GM23248 (cell line): ENCODE results near the gene RHOJ. TPM values are rescaled to one million over a fixed set of nuclear protein-coding genes. Genes with fewer than 3 reads are reported as not detected.

ENCODE experiments used
- DNase-seq: peaks from one replicate; pipeline ENCODE4 v3.0.0-alpha.2; 2015
- H2AFZ ChIP-seq: fragments of 200-600 bp; sonication (generic); 2 replicates; pipeline ENCODE4 v1.6.1; 2016; ENCODE audit warnings: antibody characterized with exemption
- H3F3A ChIP-seq: fragments of 200-600 bp; sonication (generic); 2 replicates; pipeline ENCODE4 v1.6.1; 2016; ENCODE audit warnings: mild to moderate bottlenecking, antibody characterized with exemption, mixed run types; ENCODE audit not compliant: insufficient read depth
- H3K27ac ChIP-seq: fragments of 200-600 bp; sonication (generic); 2 replicates; pipeline ENCODE4 v1.5.1; 2016; ENCODE audit warnings: mild to moderate bottlenecking
- H3K27me3 ChIP-seq: fragments of 200-600 bp; sonication (generic); replicated peaks from 2 replicates; pipeline ENCODE4 v1.6.1; 2016; ENCODE audit warnings: mild to moderate bottlenecking; ENCODE audit not compliant: insufficient read depth
- H3K36me3 ChIP-seq: fragments of 200-600 bp; sonication (generic); 2 replicates; pipeline ENCODE4 v1.6.1; 2016; ENCODE audit warnings: low read depth, mild to moderate bottlenecking
- H3K4me1 ChIP-seq: fragments of 200-600 bp; sonication (generic); 2 replicates; pipeline ENCODE4 v1.6.1; 2016; ENCODE audit warnings: mild to moderate bottlenecking; ENCODE audit not compliant: insufficient read depth
- H3K4me2 ChIP-seq: fragments of 200-600 bp; sonication (generic); one replicate; pipeline ENCODE4 v1.6.1; 2016; ENCODE audit warnings: mild to moderate bottlenecking; ENCODE audit not compliant: unreplicated experiment
- H3K4me3 ChIP-seq: fragments of 200-600 bp; sonication (generic); 2 replicates; pipeline ENCODE4 v1.5.1; 2016; ENCODE audit warnings: mild to moderate bottlenecking
- H3K79me2 ChIP-seq: fragments of 200-600 bp; sonication (generic); 2 replicates; pipeline ENCODE4 v1.6.1; 2016; ENCODE audit warnings: mild to moderate bottlenecking; ENCODE audit not compliant: insufficient read depth
- H3K9ac ChIP-seq: fragments of 200-600 bp; sonication (generic); 2 replicates; pipeline ENCODE4 v1.6.1; 2016; ENCODE audit warnings: mild to moderate bottlenecking
- H3K9me2 ChIP-seq: fragments of 200-600 bp; sonication (generic); 2 replicates; pipeline ENCODE4 v1.6.1; 2016; ENCODE audit warnings: mixed run types, mild to moderate bottlenecking, moderate library complexity; ENCODE audit not compliant: insufficient read depth
- H3K9me3 ChIP-seq: fragments of 200-600 bp; sonication (generic); one replicate; pipeline ENCODE4 v1.6.1; 2017; ENCODE audit warnings: low read depth
- H4K20me1 ChIP-seq: fragments of 200-600 bp; sonication (generic); 2 replicates; pipeline ENCODE4 v1.6.0; 2016; ENCODE audit not compliant: insufficient read depth
- EZH2 ChIP-seq: fragments of 200-600 bp; sonication (generic); IDR thresholded peaks from 2 replicates; pipeline ENCODE4 v1.6.1; 2018; ENCODE audit warnings: antibody characterized with exemption, mild to moderate bottlenecking; ENCODE audit not compliant: insufficient read depth, poor library complexity, severe bottlenecking
- EZH2phosphoT487 ChIP-seq: fragments of 200-600 bp; sonication (generic); IDR thresholded peaks from 2 replicates; pipeline ENCODE4 v1.6.1; 2018; ENCODE audit warnings: antibody characterized with exemption, moderate library complexity, mild to moderate bottlenecking, low read depth; ENCODE audit not compliant: insufficient read depth
- WGBS, 2 experiments: methylation state at CpG; one replicate each; pipeline ENCODE4 v1.1.6; 2015 to 2017; ENCODE audit warnings: low lambda C conversion rate in 2 of 2, low coverage in 1 of 2; ENCODE audit errors: missing lambda C conversion rate in 2 of 2; 5-methylcytosine and 5-hydroxymethylcytosine counted together
- in situ Hi-C: fragments of 300-500 bp; cut with MboI; formaldehyde crosslinking; loops from 2 replicates; pipeline ENCODE4 v1.15.0; 2020
- polyA plus RNA-seq: library from polyadenylated mRNA; unstranded; fragments of >200 nt; fragmentation: Nextera tagmentation; extraction: Ambion mirVana; gene quantifications from 2 replicates; pipeline ENCODE4 v1.2.1, GENCODE V29; 2016
- total RNA-seq: library from RNA; depleted of rRNA; stranded (reverse); fragments of >200 nt; shearing (Covaris generic); gene quantifications from 2 replicates; pipeline ENCODE4 v1.2.3, GENCODE V29; 2014

Gene RHOJ
- total and polyA plus RNA-seq, 2 experiments from 2014 or later: 1.2 to 2.2 TPM

DNA sequence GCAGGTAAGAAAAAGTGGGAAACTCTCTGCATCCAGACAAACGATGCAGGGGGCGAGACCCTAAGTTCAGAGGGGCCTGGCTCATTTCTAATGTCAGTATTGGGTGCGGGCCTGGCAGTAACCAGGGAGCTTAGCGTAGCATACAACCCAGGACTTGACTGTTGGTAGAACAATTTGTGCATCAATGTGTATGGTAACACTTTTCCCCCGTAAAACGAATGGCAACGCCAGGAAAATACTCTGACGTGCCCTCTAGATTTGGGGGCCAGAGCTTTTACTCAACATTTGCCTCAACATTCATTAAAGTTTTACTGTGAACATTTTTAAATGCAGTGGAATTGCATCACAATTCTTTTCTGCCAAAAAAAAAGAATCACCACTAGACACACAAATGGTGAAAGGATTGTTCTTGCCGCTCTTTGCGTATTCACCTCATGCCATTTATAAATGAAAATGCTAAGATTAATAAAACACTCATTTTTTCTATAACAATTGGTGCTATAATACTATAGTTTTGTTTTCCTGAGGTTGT lies 867 bp downstream of the RHOJ start:
- no peak for TF ChIP-seq EZH2
- no peak for TF ChIP-seq EZH2phosphoT487
- Histone ChIP-seq H3K79me2 (no peaks in the 10 kb centered on the region), H3K4me2 (peak overlapping the region; percentile 99), H2AFZ (peak overlapping the region; percentile 97), H3F3A (peaks cover 12% of the 10 kb centered on the region; the same call in 1 of the 2 replicates), H3K4me3 (peak overlapping the region; percentile 75), H3K27me3 (no peaks in the 10 kb centered on the region), H4K20me1 (no peaks in the 10 kb centered on the region), H3K27ac (peak overlapping the region; percentile 85), H3K9me3 (no peaks in the 10 kb centered on the region), H3K4me1 (peaks cover 24% of the 10 kb centered on the region), H3K36me3 (no peaks in the 10 kb centered on the region), H3K9ac (peak overlapping the region; percentile 80), H3K9me2 (no peaks in the 10 kb centered on the region)
- in situ Hi-C loops: no loop called here
- peak; percentile 38 for DNase-seq
- WGBS, 2 experiments: 6 to 8% methylated on average over 10 of the region's 10 CpGs

DNA sequence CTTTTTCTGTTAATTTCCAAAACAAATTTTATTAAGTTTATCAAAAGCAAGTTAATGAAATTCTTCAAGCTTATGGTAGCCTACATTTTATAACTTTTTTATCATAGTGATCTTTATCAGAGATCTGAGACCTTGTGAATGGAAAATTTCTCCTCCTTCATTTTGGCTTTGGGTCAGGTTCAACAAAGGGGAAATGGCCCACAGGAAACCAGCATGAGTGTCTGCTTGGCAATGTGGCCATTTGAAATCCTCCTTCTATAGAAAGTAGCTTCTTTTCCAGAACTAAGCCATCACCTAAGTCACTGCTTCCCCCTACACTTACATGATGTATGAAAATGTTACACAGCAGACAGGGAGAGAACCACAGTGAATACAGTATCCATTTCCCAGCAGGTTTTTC lies 1.6 kb downstream of the RHOJ start:
- no peaks in the 10 kb centered on the region for H3K27me3 ChIP-seq
- no peaks in the 10 kb centered on the region for H3K9me3 ChIP-seq
- H3K4me1 ChIP-seq: peaks cover 24% of the 10 kb centered on the region
- peak overlapping the region; percentile 80 for H3K9ac ChIP-seq
- no peaks in the 10 kb centered on the region for H3K36me3 ChIP-seq
- TF ChIP-seq EZH2phosphoT487 (no peak), EZH2 (no peak)
- peak overlapping the region; percentile 99 for H3K4me2 ChIP-seq
- in situ Hi-C loops: no loop called here
- H3F3A ChIP-seq: peaks cover 12% of the 10 kb centered on the region; the same call in 1 of the 2 replicates
- peak overlapping the region; percentile 97; the same call in 1 of the 2 replicates for H2AFZ ChIP-seq
- no peaks in the 10 kb centered on the region for H4K20me1 ChIP-seq
- H3K9me2 ChIP-seq: no peaks in the 10 kb centered on the region
- H3K4me3 ChIP-seq: peak overlapping the region; percentile 75
- no peak overlapping the region for H3K27ac ChIP-seq
- H3K79me2 ChIP-seq: no peaks in the 10 kb centered on the region
- peak; percentile 14 for DNase-seq

DNA sequence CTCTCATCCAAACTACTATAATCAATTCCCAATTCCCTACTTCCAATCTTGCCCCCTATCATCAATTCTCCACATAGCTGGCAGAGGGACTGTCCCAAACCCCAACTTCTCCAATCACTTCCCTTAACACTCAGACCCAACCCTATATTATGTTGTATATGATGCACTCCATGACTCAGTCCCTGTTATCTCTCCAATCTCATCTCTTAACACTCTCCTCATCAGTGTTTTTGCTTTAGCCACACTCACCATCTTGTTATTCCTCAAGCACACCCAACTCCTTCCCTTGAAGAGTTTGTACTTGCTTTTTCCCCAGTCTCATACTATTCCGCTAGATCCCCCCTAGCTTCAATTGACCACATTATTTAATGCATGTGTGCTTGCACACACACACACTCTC lies 4.9 kb downstream of the RHOJ start:
- Histone ChIP-seq H3K4me1 (peaks cover 16% of the 10 kb centered on the region; the same call in 1 of the 2 replicates), H3K79me2 (no peaks in the 10 kb centered on the region), H2AFZ (no peak overlapping the region), H3K4me3 (no peak overlapping the region), H3F3A (no peaks in the 10 kb centered on the region; the same call in 1 of the 2 replicates), H3K27me3 (no peaks in the 10 kb centered on the region), H3K9me2 (no peaks in the 10 kb centered on the region), H4K20me1 (no peaks in the 10 kb centered on the region), H3K36me3 (no peaks in the 10 kb centered on the region), H3K4me2 (no peak overlapping the region), H3K9me3 (no peaks in the 10 kb centered on the region), H3K27ac (no peak overlapping the region), H3K9ac (no peak overlapping the region)
- WGBS, 2 experiments: 85 to 100% methylated on average over 1 of the region's 1 CpG
- TF ChIP-seq EZH2: no peak
- no peak for TF ChIP-seq EZH2phosphoT487
- in situ Hi-C loops: no loop called here
- DNase-seq: no peak

DNA sequence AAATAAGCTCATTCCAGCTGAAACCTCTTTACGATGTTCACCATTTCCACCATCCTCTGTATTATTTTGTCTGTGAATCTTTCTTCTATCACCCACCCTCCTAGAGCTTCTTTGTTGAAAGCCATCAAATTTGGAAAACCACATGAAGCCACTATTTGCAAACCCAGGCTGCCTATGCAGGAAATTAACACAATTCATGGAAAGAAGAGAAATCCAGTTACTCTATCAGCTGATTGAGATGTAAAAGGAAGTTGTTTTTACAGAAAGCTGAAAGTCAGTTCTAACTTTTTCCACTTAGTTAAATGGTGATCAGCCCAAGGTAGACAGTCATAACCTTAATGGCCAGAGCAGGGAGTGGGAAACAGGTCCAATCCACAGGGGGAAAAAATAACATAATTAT lies 6.6 kb downstream of the RHOJ start:
- no peak overlapping the region for H3K9ac ChIP-seq
- no peak for DNase-seq
- no peaks in the 10 kb centered on the region for H3K79me2 ChIP-seq
- no peak overlapping the region for H3K4me2 ChIP-seq
- H3K9me3 ChIP-seq: no peaks in the 10 kb centered on the region
- no peaks in the 10 kb centered on the region for H3K36me3 ChIP-seq
- H3K4me1 ChIP-seq: 0 out of 2 replicates have a peak, but pooled peaks cover 4% of the 10 kb centered on the region
- no peak overlapping the region for H2AFZ ChIP-seq
- in situ Hi-C loops: no loop called here
- H3K4me3 ChIP-seq: no peak overlapping the region
- no peak for TF ChIP-seq EZH2
- TF ChIP-seq EZH2phosphoT487: no peak
- WGBS, 2 experiments: 0 to 9% methylated on average over 1 of the region's 1 CpG
- H3K27me3 ChIP-seq: no peaks in the 10 kb centered on the region
- no peak overlapping the region for H3K27ac ChIP-seq
- no peaks in the 10 kb centered on the region for H3K9me2 ChIP-seq
- H3F3A ChIP-seq: no peaks in the 10 kb centered on the region
- no peaks in the 10 kb centered on the region for H4K20me1 ChIP-seq

DNA sequence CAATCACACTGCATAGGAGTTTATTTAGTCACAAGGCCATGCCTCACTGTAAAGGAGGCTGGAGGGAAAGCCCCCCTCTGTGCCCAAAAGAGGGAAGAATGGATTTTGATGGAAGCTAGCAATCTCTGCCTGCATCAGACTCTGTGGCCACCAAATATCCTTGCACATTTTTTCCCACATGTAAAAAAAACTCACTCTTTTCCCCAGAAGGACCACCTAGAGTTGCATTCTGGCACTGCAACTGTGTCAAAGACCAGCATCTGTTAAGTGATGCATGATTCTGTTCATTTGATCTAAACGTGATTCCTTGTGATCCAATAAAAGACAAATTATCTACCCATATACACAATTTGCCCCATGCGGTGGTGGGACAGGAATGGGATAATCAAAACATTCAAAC lies 8.0 kb downstream of the RHOJ start:
- Histone ChIP-seq H3K9ac (no peak overlapping the region), H3K4me2 (no peak overlapping the region), H3K4me1 (no peaks in the 10 kb centered on the region), H3K27me3 (no peaks in the 10 kb centered on the region), H3K36me3 (no peaks in the 10 kb centered on the region), H4K20me1 (no peaks in the 10 kb centered on the region), H3K9me2 (no peaks in the 10 kb centered on the region), H3K27ac (no peak overlapping the region), H3K4me3 (no peak overlapping the region), H3K9me3 (no peaks in the 10 kb centered on the region), H2AFZ (no peak overlapping the region), H3F3A (no peaks in the 10 kb centered on the region), H3K79me2 (no peaks in the 10 kb centered on the region)
- WGBS, 2 experiments: 41 to 56% methylated on average over 2 of the region's 2 CpGs
- DNase-seq: no peak
- in situ Hi-C loops: no loop called here
- TF ChIP-seq EZH2 (no peak), EZH2phosphoT487 (no peak)
